Pancreas (tissue), 10 donors: ENCODE results near the gene RIPOR3. TPM values are rescaled to one million over a fixed set of nuclear protein-coding genes. Genes with fewer than 3 reads are reported as not detected.

Source experiments
- ATAC-seq, 4 donors: fragments of 200-7000 bp; cut with Tn5 transposase; one replicate each; pipeline versions ENCODE4 v1.8.0 to v1.9.1; 2020; ENCODE audit warnings: mild to moderate bottlenecking in 4 of 4, moderate library complexity in 4 of 4
- DNase-seq, 6 donors: peaks; one replicate each; pipeline ENCODE4 v3.0.0-alpha.2; 2020
- FAIRE-seq: peaks from 2 replicates; lab custom pipeline; 2012; peaks lifted over from hg19 to GRCh38; lab: Jason Lieb, UNC
- H3K27ac ChIP-seq, 4 donors: fragments of 200-600 bp; sonication (generic); 1 replicate in 3 of 4; 2 replicates in 1 of 4; pipeline versions ENCODE4 v1.5.0 to v1.8.0; 2020
- H3K27me3 ChIP-seq, 4 donors: fragments of 200-600 bp; one replicate each; pipeline ENCODE4 v1.8.0; 2021
- H3K36me3 ChIP-seq, 3 donors: fragments of 200-600 bp; sonication (generic) in 1 of 3; one replicate each; pipeline versions ENCODE4 v1.5.0 to v1.8.0; 2020 to 2021
- H3K4me1 ChIP-seq, 3 donors: fragments of 200-600 bp; one replicate each; pipeline ENCODE4 v1.8.0; 2021
- H3K4me3 ChIP-seq, 4 donors: fragments of 200-600 bp; sonication (generic) in 2 of 4; one replicate each; pipeline versions ENCODE4 v1.5.0 to v1.8.0; 2020 to 2021
- H3K9me3 ChIP-seq, 4 donors: fragments of 200-600 bp; one replicate each; pipeline ENCODE4 v1.8.0; 2021
- WGBS, 2 donors: extraction: QIAGEN DNeasy Blood & Tissue Kit; methylation state at CpG; one replicate each; pipeline ENCODE4 v1.1.7; 2013; 5-methylcytosine and 5-hydroxymethylcytosine counted together
- intact Hi-C, 3 donors: fragments of 100-400 bp; cut with DNase I; formaldehyde crosslinking; loops; one replicate each; pipeline versions ENCODE4 v1.11.1 to v1.14.2; 2022
- polyA plus RNA-seq, 2 donors: library from polyadenylated mRNA; stranded (reverse); fragments of 200-250 nt; gene quantifications; one replicate each; pipeline ENCODE4 v1.2.3, GENCODE V29; 2013
- total RNA-seq, 6 donors: library from RNA; stranded (reverse); fragmentation: NEBNext Ultra II Directional in 4 of 6; extraction: Animal tissue kit (Norgen Biotek cat#: 25700) in 4 of 6; gene quantifications; one replicate each; pipeline versions ENCODE4 v1.2.1 to v1.2.4, GENCODE V29; 2021 to 2023
- TF ChIP-seq, protein P1 (sequence below), 4 donors: fragments of 200-600 bp; sonication (generic) in 3 of 4; IDR thresholded peaks; one replicate each; pipeline versions ENCODE4 v1.5.0 to v1.8.0; 2021; ENCODE audit warnings: antibody characterized with exemption in 4 of 4
- donor health status: healthy with polysubstance abuse.
- donor health status: DM: no; HTN: no; CAD: no; lungs with moderate emphysema.
- donor health status: DM: no; HTN: no; CAD: no.
- donor health status: control.
- donor health status: control.
- donor health status: Bipolar disorder and iron deficiency.
- donor health status: DM: yes; HTN: yes; CAD: no.
- donor health status: DM: no; HTN: no; CAD: no.
- donor health status: DM: no; HTN: no; CAD: no.
- donor health status: DM: yes; HTN: yes; CAD: no.

Gene RIPOR3
- total and polyA plus RNA-seq, 8 donors = 0.67 to 11.3 (median 2.1) TPM

DNA sequence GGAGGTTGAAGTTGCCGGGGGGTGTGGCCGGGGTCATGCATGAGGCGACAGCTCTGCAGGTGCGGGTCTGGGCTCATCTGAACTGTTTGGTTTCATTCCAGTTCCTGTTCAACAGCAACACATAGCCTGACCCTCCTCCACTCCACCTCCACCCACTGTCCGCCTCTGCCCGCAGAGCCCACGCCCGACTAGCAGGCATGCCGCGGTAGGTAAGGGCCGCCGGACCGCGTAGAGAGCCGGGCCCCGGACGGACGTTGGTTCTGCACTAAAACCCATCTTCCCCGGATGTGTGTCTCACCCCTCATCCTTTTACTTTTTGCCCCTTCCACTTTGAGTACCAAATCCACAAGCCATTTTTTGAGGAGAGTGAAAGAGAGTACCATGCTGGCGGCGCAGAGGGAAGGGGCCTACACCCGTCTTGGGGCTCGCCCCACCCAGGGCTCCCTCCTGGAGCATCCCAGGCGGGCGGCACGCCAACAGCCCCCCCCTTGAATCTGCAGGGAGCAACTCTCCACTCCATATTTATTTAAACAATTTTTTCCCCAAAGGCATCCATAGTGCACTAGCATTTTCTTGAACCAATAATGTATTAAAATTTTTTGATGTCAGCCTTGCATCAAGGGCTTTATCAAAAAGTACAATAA is 108.6 kb downstream of the RIPOR3 start:
- no peaks in the 10 kb centered on the region for H3K4me1 ChIP-seq
- TF ChIP-seq, protein P1, sequence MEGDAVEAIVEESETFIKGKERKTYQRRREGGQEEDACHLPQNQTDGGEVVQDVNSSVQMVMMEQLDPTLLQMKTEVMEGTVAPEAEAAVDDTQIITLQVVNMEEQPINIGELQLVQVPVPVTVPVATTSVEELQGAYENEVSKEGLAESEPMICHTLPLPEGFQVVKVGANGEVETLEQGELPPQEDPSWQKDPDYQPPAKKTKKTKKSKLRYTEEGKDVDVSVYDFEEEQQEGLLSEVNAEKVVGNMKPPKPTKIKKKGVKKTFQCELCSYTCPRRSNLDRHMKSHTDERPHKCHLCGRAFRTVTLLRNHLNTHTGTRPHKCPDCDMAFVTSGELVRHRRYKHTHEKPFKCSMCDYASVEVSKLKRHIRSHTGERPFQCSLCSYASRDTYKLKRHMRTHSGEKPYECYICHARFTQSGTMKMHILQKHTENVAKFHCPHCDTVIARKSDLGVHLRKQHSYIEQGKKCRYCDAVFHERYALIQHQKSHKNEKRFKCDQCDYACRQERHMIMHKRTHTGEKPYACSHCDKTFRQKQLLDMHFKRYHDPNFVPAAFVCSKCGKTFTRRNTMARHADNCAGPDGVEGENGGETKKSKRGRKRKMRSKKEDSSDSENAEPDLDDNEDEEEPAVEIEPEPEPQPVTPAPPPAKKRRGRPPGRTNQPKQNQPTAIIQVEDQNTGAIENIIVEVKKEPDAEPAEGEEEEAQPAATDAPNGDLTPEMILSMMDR (IDR thresholded peaks at IDR 0.05) = no peak
- no peak overlapping the region for H3K4me3 ChIP-seq
- no peaks in the 10 kb centered on the region for H3K9me3 ChIP-seq
- ATAC-seq (no peak), FAIRE-seq (no peak), DNase-seq (no peak)
- H3K27me3 ChIP-seq = no peaks in the 10 kb centered on the region
- intact Hi-C loops = loop anchor here in 1 of 3 donors (5.0 kb wide), 1 partner anchor 400 kb away; no protein-coding TSS in a partner anchor
- WGBS, 2 donors = 92 to 95% methylated on average over 26 of the region's 26 CpGs
- no peak overlapping the region for H3K27ac ChIP-seq
- peaks cover 0 to 43% (median 9%) of the 10 kb centered on the region in 3 donors for H3K36me3 ChIP-seq

DNA sequence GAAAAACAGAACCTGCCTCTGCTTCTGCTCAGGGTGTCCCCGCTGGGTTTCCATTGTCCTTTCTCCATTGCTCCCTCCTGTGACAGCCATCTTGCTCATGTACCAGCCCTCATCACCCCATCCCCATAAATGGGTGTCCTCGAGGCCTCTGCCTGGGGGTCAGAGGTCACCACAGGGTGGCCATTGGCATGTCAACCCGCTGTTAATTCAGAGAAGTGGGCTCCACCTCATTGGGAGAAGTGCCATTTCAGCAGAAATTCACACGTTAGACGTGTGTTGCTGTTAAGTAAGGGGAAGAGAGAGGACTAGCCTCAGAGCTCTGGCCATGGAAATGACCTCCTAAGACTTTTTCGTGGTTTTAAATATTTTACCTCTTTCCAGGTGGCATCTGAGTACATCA is 109.2 kb downstream of the RIPOR3 start:
- DNase-seq = no peak

DNA sequence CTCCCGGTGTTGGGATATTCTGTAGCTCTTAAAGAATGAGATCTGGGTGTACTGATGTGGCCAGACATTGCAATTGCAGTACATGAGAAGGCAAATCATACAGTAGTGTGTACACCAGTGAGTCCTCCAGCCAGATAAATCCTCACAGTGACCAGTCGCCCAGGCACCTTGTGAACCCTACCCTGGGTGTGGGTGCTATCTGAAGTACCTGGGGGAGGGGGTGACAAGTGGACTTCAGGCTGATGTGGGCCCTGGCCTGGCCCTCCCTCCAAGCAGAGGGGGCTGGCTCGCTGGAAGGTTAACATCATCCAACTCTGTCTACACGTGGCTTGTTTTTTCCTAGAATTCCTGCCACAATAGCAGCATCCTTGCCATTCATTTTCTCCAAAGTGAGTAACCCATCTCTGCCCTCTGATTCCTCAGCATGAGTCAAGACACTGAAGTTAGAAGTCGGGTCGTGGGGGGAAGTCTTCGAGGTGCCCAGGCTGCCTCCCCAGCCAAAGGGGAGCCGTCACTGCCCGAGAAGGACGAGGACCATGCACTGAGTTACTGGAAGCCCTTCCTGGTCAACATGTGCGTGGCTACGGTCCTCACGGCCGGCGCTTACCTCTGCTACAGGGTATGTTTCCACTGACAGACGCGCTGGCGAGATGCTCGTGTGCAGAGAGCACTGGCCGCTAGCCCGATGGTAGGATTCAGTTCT is 110.3 kb downstream of the RIPOR3 start:
- DNase-seq = no peak
- H3K36me3 ChIP-seq = peaks cover 0 to 45% (median 9%) of the 10 kb centered on the region in 3 donors
- peaks cover 0 to 3% (median 0%) of the 10 kb centered on the region in 3 donors for H3K4me1 ChIP-seq
- TF ChIP-seq, protein P1 (IDR thresholded peaks at IDR 0.05) = no peak
- no peaks in the 10 kb centered on the region for H3K27me3 ChIP-seq
- H3K27ac ChIP-seq = no peak overlapping the region
- ATAC-seq = no peak
- 91 to 95% methylated on average over 21 of the region's 21 CpGs for WGBS, 2 donors
- H3K4me3 ChIP-seq = no peak overlapping the region
- FAIRE-seq = no peak
- intact Hi-C loops = loop anchor here in 1 of 3 donors (5.0 kb wide), 1 partner anchor 399 kb away; no protein-coding TSS in a partner anchor
- H3K9me3 ChIP-seq = no peaks in the 10 kb centered on the region

More for the DNA sequence above, 109.2 kb downstream of the RIPOR3 start:
- WGBS, 2 donors = 78 to 80% methylated on average over 6 of the region's 6 CpGs
- peaks cover 0 to 45% (median 9%) of the 10 kb centered on the region in 3 donors for H3K36me3 ChIP-seq
- FAIRE-seq (no peak), ATAC-seq (no peak)
- TF ChIP-seq, protein P1 (IDR thresholded peaks at IDR 0.05) = no peak
- no peaks in the 10 kb centered on the region for H3K27me3 ChIP-seq
- no peak overlapping the region for H3K4me3 ChIP-seq
- H3K9me3 ChIP-seq = no peaks in the 10 kb centered on the region
- H3K27ac ChIP-seq = no peak overlapping the region
- H3K4me1 ChIP-seq = no peaks in the 10 kb centered on the region
- intact Hi-C loops = loop anchor here in 1 of 3 donors (5.0 kb wide), 1 partner anchor 400 kb away; no protein-coding TSS in a partner anchor

DNA sequence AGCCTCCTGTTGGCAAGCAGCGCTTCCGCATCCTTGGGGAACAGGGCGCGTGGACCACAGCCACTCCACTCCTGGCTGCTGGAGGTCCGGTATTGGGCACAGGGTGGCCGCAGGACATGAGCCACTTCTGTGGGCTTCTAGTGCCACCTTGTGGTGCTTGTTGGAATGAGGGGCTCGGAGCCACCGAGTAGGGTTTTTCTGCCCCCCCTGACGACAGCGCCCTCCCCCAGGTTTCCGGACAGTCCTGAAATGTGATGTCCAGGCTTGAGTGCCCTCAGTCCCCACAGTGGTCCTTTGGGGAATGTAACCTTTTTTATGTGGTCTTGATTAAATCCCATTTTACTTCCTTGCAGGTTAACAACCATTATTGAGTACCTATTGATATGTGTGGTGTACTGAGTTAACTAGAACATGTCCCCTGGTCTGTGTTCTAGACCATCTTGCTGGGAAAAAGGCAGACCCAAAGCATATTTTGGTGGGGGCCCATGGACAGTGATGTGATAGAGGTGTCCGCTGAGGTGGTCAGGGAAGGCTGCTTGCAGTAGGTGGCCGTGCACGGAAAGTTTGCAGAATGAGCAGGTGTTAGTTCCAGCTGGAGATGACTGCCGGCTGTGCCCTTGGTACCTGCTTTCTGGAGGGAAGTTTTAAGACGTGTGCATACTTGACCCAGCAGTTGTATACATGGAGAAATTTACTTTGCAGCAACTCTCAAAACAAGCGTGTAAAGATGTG is 111.2 kb downstream of the RIPOR3 start:
- WGBS, 2 donors = 58 to 60% methylated on average over 17 of the region's 17 CpGs
- no peaks in the 10 kb centered on the region for H3K9me3 ChIP-seq
- TF ChIP-seq, protein P1 (IDR thresholded peaks at IDR 0.05) = peak; percentile 23 to 64 (median 54)
- H3K4me3 ChIP-seq = no peak overlapping the region
- ATAC-seq = peak; percentile 39 to 79 (median 72)
- peaks cover 0 to 46% (median 9%) of the 10 kb centered on the region in 3 donors for H3K36me3 ChIP-seq
- intact Hi-C loops = loop anchor here in 1 of 3 donors (5.0 kb wide), 1 partner anchor 398 kb away; no protein-coding TSS in a partner anchor
- H3K27ac ChIP-seq = no peak overlapping the region
- DNase-seq = peak in 5 of 6 donors; percentile 30 to 79 (median 56)
- H3K4me1 ChIP-seq = peaks cover 0 to 3% (median 0%) of the 10 kb centered on the region in 3 donors
- no peaks in the 10 kb centered on the region for H3K27me3 ChIP-seq
- FAIRE-seq = no peak
